ENCODE measurements around the gene CDH23.

The CDH23 gene

GRCh38 chr10:71756311-71757191, 359.8 kb downstream of the CDH23 start:
- no peak for DNase-seq (ENCODE audit: low read depth)
- TF ChIP-seq, protein P1, sequence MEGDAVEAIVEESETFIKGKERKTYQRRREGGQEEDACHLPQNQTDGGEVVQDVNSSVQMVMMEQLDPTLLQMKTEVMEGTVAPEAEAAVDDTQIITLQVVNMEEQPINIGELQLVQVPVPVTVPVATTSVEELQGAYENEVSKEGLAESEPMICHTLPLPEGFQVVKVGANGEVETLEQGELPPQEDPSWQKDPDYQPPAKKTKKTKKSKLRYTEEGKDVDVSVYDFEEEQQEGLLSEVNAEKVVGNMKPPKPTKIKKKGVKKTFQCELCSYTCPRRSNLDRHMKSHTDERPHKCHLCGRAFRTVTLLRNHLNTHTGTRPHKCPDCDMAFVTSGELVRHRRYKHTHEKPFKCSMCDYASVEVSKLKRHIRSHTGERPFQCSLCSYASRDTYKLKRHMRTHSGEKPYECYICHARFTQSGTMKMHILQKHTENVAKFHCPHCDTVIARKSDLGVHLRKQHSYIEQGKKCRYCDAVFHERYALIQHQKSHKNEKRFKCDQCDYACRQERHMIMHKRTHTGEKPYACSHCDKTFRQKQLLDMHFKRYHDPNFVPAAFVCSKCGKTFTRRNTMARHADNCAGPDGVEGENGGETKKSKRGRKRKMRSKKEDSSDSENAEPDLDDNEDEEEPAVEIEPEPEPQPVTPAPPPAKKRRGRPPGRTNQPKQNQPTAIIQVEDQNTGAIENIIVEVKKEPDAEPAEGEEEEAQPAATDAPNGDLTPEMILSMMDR (IDR thresholded peaks at IDR 0.05; ENCODE audit: insufficient read depth, low read depth, low read length, missing control alignments), result no peak
- H3K4me3 ChIP-seq (ENCODE audit: low read length), result no peak overlapping the region

GRCh38 chr10:71757399-71757922, 360.7 kb downstream of the CDH23 start:
- peak; percentile 32 for DNase-seq (ENCODE audit: low read depth)
- TF ChIP-seq, protein P1 (IDR thresholded peaks at IDR 0.05; ENCODE audit: insufficient read depth, low read depth, low read length, missing control alignments), result no peak
- no peak overlapping the region for H3K4me3 ChIP-seq (ENCODE audit: low read length)

DNA sequence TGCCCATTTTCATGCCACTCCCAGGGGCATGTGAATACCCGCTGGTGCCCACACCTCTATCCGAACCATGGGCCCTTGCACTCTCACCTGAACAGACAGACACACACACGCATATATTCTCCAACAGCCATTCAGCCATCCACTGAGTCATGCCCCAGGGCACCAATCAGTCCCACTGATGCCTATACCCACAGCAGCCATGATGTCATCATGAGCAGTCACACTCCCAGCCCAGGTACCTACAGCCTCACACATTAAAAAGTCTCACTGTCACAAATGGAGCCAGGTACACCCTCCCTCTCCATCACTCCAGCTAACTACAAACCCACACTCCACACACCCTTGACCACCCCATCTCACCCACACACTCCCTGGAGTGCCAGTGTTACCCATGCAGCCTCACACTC, 364.4 kb downstream of the CDH23 start:
- TF ChIP-seq, protein P1 (IDR thresholded peaks at IDR 0.05; ENCODE audit: insufficient read depth, low read depth, low read length, missing control alignments), result no peak
- DNase-seq (ENCODE audit: low read depth), result peak; percentile 88
- no peak overlapping the region for H3K4me3 ChIP-seq (ENCODE audit: low read length)

DNA sequence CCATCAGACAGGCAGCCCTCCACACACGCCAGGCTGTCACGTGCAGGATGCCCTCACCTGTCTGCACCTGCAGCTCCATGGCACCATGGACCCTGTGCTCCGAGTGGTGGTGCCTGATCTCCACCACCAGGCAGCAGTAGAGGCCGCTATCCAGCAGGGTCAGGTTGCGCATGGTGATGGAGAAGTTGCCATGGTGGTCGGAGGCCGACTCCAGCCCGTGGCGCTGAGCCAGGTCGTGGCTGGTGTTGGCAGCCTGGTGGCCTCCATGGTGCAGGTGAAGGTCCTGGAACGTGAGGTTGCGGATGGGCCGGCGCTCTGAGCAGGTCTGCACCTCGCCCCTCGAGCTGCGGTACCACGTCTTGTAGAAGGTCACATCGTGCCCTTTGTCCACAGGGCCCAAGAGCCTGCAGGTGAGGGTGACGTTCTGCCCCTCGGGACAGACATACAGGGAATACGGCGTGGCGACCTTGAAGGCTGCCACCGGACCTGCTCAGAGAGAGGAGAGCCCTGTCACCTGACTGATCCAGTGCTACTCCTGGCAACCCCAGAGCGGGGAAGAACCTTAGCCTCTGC, 364.9 kb downstream of the CDH23 start:
- DNase-seq (ENCODE audit: low read depth), result no peak
- TF ChIP-seq, protein P1 (IDR thresholded peaks at IDR 0.05; ENCODE audit: insufficient read depth, low read depth, low read length, missing control alignments), result peak; percentile 5

DNA sequence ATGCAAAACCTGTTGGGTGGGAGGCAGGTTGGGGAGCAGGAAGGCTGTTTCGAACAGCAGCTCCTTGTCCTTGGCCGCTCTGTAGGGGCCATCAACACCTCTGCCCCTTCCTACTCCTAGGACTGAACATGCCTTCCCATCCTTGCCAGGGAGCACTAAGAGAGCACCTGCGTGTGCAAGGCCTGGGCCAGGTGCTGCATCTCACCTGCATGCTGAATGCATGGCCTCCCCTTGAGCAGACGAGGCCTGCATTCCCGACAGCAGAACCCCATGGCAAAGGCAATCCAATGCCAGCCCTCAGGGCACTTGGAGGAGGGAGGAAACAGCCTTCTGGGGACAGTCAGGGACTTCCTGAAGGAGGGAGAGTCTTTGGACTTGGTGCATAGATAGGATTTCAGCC, 365.6 kb downstream of the CDH23 start:
- DNase-seq (ENCODE audit: low read depth), result no peak
- TF ChIP-seq, protein P1 (IDR thresholded peaks at IDR 0.05; ENCODE audit: insufficient read depth, low read depth, low read length, missing control alignments), result no peak
- H3K4me3 ChIP-seq (ENCODE audit: low read length), result no peak overlapping the region

More for the DNA sequence above, 364.9 kb downstream of the CDH23 start:
- H3K4me3 ChIP-seq (ENCODE audit: low read length), result no peak overlapping the region

- no peak overlapping the region for H3K4me3 ChIP-seq (ENCODE audit: low read length)
- DNase-seq (ENCODE audit: low read depth), result no peak
- TF ChIP-seq, protein P1 (IDR thresholded peaks at IDR 0.05; ENCODE audit: insufficient read depth, low read depth, low read length, missing control alignments), result no peak
These were observed 366.8 kb downstream of the CDH23 start for GRCh38 chr10:71763352-71764127.

Measured in epithelial cell of esophagus (primary cell).